ENCODE measurements around the gene GTF3C2. TPM values are rescaled to one million over a fixed set of nuclear protein-coding genes. Genes with fewer than 3 reads are reported as not detected.

GTF3C2 gene
- total and polyA plus RNA-seq, 2 of the 13 experiments (the other 11 are each of a cell fraction or from before 2014, with no cell fraction given) = 77.5 to 130 TPM

- TF ChIP-seq, protein P1, sequence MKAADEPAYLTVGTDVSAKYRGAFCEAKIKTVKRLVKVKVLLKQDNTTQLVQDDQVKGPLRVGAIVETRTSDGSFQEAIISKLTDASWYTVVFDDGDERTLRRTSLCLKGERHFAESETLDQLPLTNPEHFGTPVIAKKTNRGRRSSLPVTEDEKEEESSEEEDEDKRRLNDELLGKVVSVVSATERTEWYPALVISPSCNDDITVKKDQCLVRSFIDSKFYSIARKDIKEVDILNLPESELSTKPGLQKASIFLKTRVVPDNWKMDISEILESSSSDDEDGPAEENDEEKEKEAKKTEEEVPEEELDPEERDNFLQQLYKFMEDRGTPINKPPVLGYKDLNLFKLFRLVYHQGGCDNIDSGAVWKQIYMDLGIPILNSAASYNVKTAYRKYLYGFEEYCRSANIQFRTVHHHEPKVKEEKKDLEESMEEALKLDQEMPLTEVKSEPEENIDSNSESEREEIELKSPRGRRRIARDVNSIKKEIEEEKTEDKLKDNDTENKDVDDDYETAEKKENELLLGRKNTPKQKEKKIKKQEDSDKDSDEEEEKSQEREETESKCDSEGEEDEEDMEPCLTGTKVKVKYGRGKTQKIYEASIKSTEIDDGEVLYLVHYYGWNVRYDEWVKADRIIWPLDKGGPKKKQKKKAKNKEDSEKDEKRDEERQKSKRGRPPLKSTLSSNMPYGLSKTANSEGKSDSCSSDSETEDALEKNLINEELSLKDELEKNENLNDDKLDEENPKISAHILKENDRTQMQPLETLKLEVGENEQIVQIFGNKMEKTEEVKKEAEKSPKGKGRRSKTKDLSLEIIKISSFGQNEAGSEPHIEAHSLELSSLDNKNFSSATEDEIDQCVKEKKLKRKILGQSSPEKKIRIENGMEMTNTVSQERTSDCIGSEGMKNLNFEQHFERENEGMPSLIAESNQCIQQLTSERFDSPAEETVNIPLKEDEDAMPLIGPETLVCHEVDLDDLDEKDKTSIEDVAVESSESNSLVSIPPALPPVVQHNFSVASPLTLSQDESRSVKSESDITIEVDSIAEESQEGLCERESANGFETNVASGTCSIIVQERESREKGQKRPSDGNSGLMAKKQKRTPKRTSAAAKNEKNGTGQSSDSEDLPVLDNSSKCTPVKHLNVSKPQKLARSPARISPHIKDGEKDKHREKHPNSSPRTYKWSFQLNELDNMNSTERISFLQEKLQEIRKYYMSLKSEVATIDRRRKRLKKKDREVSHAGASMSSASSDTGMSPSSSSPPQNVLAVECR (CRISPR knock-in tag; IDR thresholded peaks at IDR 0.05; ENCODE audit: borderline replicate concordance) = peak; percentile 54; the same call in 1 of the 2 replicates
- 0 out of 4 replicates have a peak, but pooled peaks have one; percentile 57 for TF ChIP-seq NR2F1 (CRISPR knock-in tag; IDR thresholded peaks at IDR 0.05)
- peak; percentile 53; the same call in 1 of the 2 replicates for TF ChIP-seq ZNF792 (CRISPR knock-in tag; IDR thresholded peaks at IDR 0.05)
- TF ChIP-seq ZNF230 (CRISPR knock-in tag; IDR thresholded peaks at IDR 0.05) = 0 out of 2 replicates have a peak, but pooled peaks have one; percentile 26
- TF ChIP-seq KDM6A (CRISPR knock-in tag; IDR thresholded peaks at IDR 0.05; ENCODE audit: low read depth) = peak; percentile 55; the same call in 1 of the 2 replicates
- no peak for TF ChIP-seq HNRNPLL (IDR thresholded peaks at IDR 0.05; ENCODE audit: low read depth, low read length, poor library complexity, severe bottlenecking)
- TF ChIP-seq FOSL2 (CRISPR knock-in tag; IDR thresholded peaks at IDR 0.05) = peak; percentile 35
- TF ChIP-seq, protein P2, sequence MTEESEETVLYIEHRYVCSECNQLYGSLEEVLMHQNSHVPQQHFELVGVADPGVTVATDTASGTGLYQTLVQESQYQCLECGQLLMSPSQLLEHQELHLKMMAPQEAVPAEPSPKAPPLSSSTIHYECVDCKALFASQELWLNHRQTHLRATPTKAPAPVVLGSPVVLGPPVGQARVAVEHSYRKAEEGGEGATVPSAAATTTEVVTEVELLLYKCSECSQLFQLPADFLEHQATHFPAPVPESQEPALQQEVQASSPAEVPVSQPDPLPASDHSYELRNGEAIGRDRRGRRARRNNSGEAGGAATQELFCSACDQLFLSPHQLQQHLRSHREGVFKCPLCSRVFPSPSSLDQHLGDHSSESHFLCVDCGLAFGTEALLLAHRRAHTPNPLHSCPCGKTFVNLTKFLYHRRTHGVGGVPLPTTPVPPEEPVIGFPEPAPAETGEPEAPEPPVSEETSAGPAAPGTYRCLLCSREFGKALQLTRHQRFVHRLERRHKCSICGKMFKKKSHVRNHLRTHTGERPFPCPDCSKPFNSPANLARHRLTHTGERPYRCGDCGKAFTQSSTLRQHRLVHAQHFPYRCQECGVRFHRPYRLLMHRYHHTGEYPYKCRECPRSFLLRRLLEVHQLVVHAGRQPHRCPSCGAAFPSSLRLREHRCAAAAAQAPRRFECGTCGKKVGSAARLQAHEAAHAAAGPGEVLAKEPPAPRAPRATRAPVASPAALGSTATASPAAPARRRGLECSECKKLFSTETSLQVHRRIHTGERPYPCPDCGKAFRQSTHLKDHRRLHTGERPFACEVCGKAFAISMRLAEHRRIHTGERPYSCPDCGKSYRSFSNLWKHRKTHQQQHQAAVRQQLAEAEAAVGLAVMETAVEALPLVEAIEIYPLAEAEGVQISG (CRISPR knock-in tag; IDR thresholded peaks at IDR 0.05) = peak; percentile 36
- no peak for TF ChIP-seq SP1 (IDR thresholded peaks at IDR 0.05)
- 0 out of 2 replicates have a peak, but pooled peaks have one; percentile 3 for TF ChIP-seq SP1 (CRISPR knock-in tag; IDR thresholded peaks at IDR 0.05)
- TF ChIP-seq, protein P3, sequence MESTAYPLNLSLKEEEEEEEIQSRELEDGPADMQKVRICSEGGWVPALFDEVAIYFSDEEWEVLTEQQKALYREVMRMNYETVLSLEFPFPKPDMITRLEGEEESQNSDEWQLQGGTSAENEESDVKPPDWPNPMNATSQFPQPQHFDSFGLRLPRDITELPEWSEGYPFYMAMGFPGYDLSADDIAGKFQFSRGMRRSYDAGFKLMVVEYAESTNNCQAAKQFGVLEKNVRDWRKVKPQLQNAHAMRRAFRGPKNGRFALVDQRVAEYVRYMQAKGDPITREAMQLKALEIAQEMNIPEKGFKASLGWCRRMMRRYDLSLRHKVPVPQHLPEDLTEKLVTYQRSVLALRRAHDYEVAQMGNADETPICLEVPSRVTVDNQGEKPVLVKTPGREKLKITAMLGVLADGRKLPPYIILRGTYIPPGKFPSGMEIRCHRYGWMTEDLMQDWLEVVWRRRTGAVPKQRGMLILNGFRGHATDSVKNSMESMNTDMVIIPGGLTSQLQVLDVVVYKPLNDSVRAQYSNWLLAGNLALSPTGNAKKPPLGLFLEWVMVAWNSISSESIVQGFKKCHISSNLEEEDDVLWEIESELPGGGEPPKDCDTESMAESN (CRISPR knock-in tag; conservative IDR thresholded peaks at IDR 0.05) = peak; percentile 27; the same call in 1 of the 2 replicates
- no peak for TF ChIP-seq ZNF354B (CRISPR knock-in tag; IDR thresholded peaks at IDR 0.05)
- TF ChIP-seq ATM (IDR thresholded peaks at IDR 0.05; ENCODE audit: borderline replicate concordance) = no peak
- TF ChIP-seq MBD4 (IDR thresholded peaks at IDR 0.05; ENCODE audit: borderline replicate concordance, low read length) = peak; percentile 33; the same call in 1 of the 2 replicates
- 0 out of 2 replicates have a peak, but pooled peaks have one; percentile 43 for TF ChIP-seq ZNF644 (CRISPR knock-in tag; IDR thresholded peaks at IDR 0.05; ENCODE audit: low read depth)
- TF ChIP-seq, protein P4, sequence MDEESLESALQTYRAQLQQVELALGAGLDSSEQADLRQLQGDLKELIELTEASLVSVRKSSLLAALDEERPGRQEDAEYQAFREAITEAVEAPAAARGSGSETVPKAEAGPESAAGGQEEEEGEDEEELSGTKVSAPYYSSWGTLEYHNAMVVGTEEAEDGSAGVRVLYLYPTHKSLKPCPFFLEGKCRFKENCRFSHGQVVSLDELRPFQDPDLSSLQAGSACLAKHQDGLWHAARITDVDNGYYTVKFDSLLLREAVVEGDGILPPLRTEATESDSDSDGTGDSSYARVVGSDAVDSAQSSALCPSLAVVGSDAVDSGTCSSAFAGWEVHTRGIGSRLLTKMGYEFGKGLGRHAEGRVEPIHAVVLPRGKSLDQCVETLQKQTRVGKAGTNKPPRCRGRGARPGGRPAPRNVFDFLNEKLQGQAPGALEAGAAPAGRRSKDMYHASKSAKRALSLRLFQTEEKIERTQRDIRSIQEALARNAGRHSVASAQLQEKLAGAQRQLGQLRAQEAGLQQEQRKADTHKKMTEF (CRISPR knock-in tag; IDR thresholded peaks at IDR 0.05) = peak; percentile 49; the same call in 1 of the 2 replicates
- peak; percentile 85 for TF ChIP-seq SALL1 (CRISPR knock-in tag; IDR thresholded peaks at IDR 0.05)
- no peak for TF ChIP-seq NONO (IDR thresholded peaks at IDR 0.05)
- 0 out of 2 replicates have a peak, but pooled peaks have one; percentile 52 for TF ChIP-seq NONO (CRISPR knock-in tag; conservative IDR thresholded peaks at IDR 0.05)
Measured at GRCh38 chr2:27353762-27354596, 2.6 kb downstream of the GTF3C2 start (continued).
